ENCODE measurements around the gene ITGA5. TPM values are rescaled to one million over a fixed set of nuclear protein-coding genes. Genes with fewer than 3 reads are reported as not detected.

ITGA5 gene
- total and polyA plus RNA-seq, 9 of the 15 experiments (the other 6 are each of a cell fraction or from before 2014, with no cell fraction given): 9.1 to 82.1 (median 47.4) TPM

GRCh38 chr12:54416687-54417603 lies 2.1 kb downstream of the ITGA5 start (continued):
- peak; percentile 68; the same call in 1 of the 2 replicates for TF ChIP-seq ATF4 (CRISPR knock-in tag; IDR thresholded peaks at IDR 0.05)
- TF ChIP-seq ATF3 (IDR thresholded peaks at IDR 0.05): peak; percentile 95
- no peak; the same call in 1 of the 2 replicates for TF ChIP-seq ATF3 (CRISPR knock-in tag; conservative IDR thresholded peaks at IDR 0.05)
- TF ChIP-seq MYC (IDR thresholded peaks at IDR 0.05; ENCODE audit: low read depth, low read length): peak; percentile 26; the same call in 1 of the 2 replicates
- TF ChIP-seq MYC (CRISPR knock-in tag; IDR thresholded peaks at IDR 0.05; ENCODE audit: borderline replicate concordance, low read depth): no peak
- TF ChIP-seq EP300 (IDR thresholded peaks at IDR 0.05; ENCODE audit: low read length): peak; percentile 58; the same call in 1 of the 2 replicates
- TF ChIP-seq ZNF12 (CRISPR knock-in tag; IDR thresholded peaks at IDR 0.05): no peak
- peak; percentile 87 for TF ChIP-seq VEZF1 (CRISPR knock-in tag; IDR thresholded peaks at IDR 0.05)
- TF ChIP-seq ARID1B (IDR thresholded peaks at IDR 0.05): peak; percentile 40; the same call in 1 of the 2 replicates
- 0 out of 2 replicates have a peak, but pooled peaks have one; percentile 36 for TF ChIP-seq LARP7 (IDR thresholded peaks at IDR 0.05)
- peak; percentile 77 for TF ChIP-seq CEBPB (tag; IDR thresholded peaks at IDR 0.05)
- TF ChIP-seq SUPT5H (IDR thresholded peaks at IDR 0.05): 0 out of 2 replicates have a peak, but pooled peaks have one; percentile 31
- no peak for TF ChIP-seq TSHZ1 (CRISPR knock-in tag; IDR thresholded peaks at IDR 0.05)
- peak; percentile 40; the same call in 1 of the 2 replicates for TF ChIP-seq SMARCA4 (IDR thresholded peaks at IDR 0.05)
- TF ChIP-seq JUN (IDR thresholded peaks at IDR 0.05; ENCODE audit: borderline replicate concordance, low read depth, low read length): peak; percentile 31; the same call in 1 of the 2 replicates
- TF ChIP-seq JUN (CRISPR knock-in tag; IDR thresholded peaks at IDR 0.05; ENCODE audit: borderline replicate concordance): no peak
- TF ChIP-seq CEBPG (CRISPR knock-in tag; IDR thresholded peaks at IDR 0.05): peak; percentile 73; the same call in 1 of the 2 replicates
- TF ChIP-seq CEBPG (tag; conservative IDR thresholded peaks at IDR 0.05 in 1 of 2, IDR thresholded peaks at IDR 0.05 in 1 of 2): peak; percentile 90 to 94
- TF ChIP-seq EP400 (IDR thresholded peaks at IDR 0.05): peak; percentile 29; the same call in 1 of the 2 replicates
- no peak for TF ChIP-seq ZNF3 (CRISPR knock-in tag; IDR thresholded peaks at IDR 0.05)
- 0 out of 2 replicates have a peak, but pooled peaks have one; percentile 37 for TF ChIP-seq POLR2AphosphoS5 (IDR thresholded peaks at IDR 0.05; ENCODE audit: control insufficient read depth, insufficient read depth, low read depth, low read length)
